ENCODE results near the gene RBBP8NL. TPM values are rescaled to one million over a fixed set of nuclear protein-coding genes. Genes with fewer than 3 reads are reported as not detected.

Gene RBBP8NL
- total and polyA plus RNA-seq, 2 of the 8 experiments (the other 6 are each of a cell fraction or from before 2014, with no cell fraction given): 0.43 to 0.48 TPM

- Histone ChIP-seq H3K23ac (ENCODE audit: insufficient read length) (no peak within 1 kb of the TSS), H4K8ac (ENCODE audit: extremely low read depth, insufficient read depth, low read length) (peak within 1 kb of the TSS; percentile 84; the same call in 1 of the 2 replicates), H3K9ac (replicated peaks in 1 of 4; ENCODE audit: extremely low read depth in 1 of 4, low read depth in 3 of 4, low read length in 3 of 4) (no peak within 1 kb of the TSS), H3K4ac (replicated peaks; ENCODE audit: insufficient read length, low read depth, low read length) (no peak within 1 kb of the TSS), H3K56ac (replicated peaks; ENCODE audit: insufficient read length, low read depth, low read length) (no peak within 1 kb of the TSS), H3K79me2 (ENCODE audit: control insufficient read depth in 1 of 2, insufficient read depth in 2 of 2, low read length in 2 of 2) (no peaks in the 10 kb centered on the region), H3K23me2 (ENCODE audit: low read depth, low read length) (peaks cover 21% of the 10 kb centered on the region; the same call in 1 of the 2 replicates), H3K36me3 (ENCODE audit: control insufficient read depth in 2 of 4, insufficient read depth in 4 of 4, low read length in 3 of 4) (peaks cover 0 to 7% (median 0%) of the 10 kb centered on the region in 4 experiments; a peak in 1 of 8 replicates), H3K27me3 (replicated peaks in 1 of 4; ENCODE audit: control insufficient read depth in 3 of 4, extremely low read depth in 1 of 4, insufficient read depth in 3 of 4, low read length in 3 of 4) (peaks cover 63 to 78% (median 77%) of the 10 kb centered on the region in 4 experiments), H2AK5ac (ENCODE audit: low read depth, low read length) (peak within 1 kb of the TSS; percentile 24; the same call in 1 of the 2 replicates), H2BK120ac (replicated peaks; ENCODE audit: low read depth, low read length) (no peak within 1 kb of the TSS), H2BK15ac (ENCODE audit: low read length) (no peak within 1 kb of the TSS), H2BK5ac (ENCODE audit: low read depth, low read length) (no peak within 1 kb of the TSS), H3K4me2 (ENCODE audit: insufficient read depth in 1 of 2, low read depth in 2 of 2, low read length in 2 of 2) (peak within 1 kb of the TSS; percentile 69 to 86), H3K79me1 (ENCODE audit: low read depth, low read length) (no peaks in the 10 kb centered on the region), H4K20me1 (replicated peaks in 1 of 2; ENCODE audit: control insufficient read depth in 1 of 2, insufficient read depth in 2 of 2, low read length in 2 of 2) (peaks cover 3 to 4% of the 10 kb centered on the region in 2 experiments), H3K27ac (ENCODE audit: low read depth, low read length) (no peak within 1 kb of the TSS), H3K14ac (ENCODE audit: insufficient read length) (no peak within 1 kb of the TSS), H2BK20ac (ENCODE audit: low read length) (no peak within 1 kb of the TSS), H3K18ac (ENCODE audit: extremely low read depth, low read length) (peak within 1 kb of the TSS; percentile 48), H2BK12ac (ENCODE audit: low read depth, low read length) (no peak within 1 kb of the TSS), H3K4me1 (replicated peaks in 1 of 4; ENCODE audit: control insufficient read depth in 3 of 4, insufficient read depth in 4 of 4, low read length in 3 of 4) (peaks cover 0 to 19% (median 9%) of the 10 kb centered on the region in 4 experiments; a peak in 6 of 7 replicates), H4K5ac (ENCODE audit: insufficient read length, low read depth, low read length) (no peak within 1 kb of the TSS), H4K91ac (replicated peaks; ENCODE audit: insufficient read length, low read length) (no peak within 1 kb of the TSS), H2AFZ (ENCODE audit: low read length) (peak within 1 kb of the TSS; percentile 40; the same call in 1 of the 2 replicates), H3K4me3 (ENCODE audit: extremely low read depth in 1 of 4, insufficient read depth in 2 of 4, low read depth in 3 of 4, low read length in 4 of 4) (peak within 1 kb of the TSS; percentile 25 to 63 (median 32); a peak in 7 of 8 replicates), H3K9me3 (ENCODE audit: insufficient read depth in 2 of 2, low read depth in 1 of 2, low read length in 1 of 2) (no peaks in the 10 kb centered on the region)
- no CpG with 5 or more reads among the region's 37 CpGs for WGBS, 2 experiments (ENCODE audit: extremely low coverage in 1 of 2, insufficient coverage in 1 of 2, insufficient read length in 1 of 2, insufficient replicate concordance in 2 of 2, low coverage in 1 of 2, low lambda C conversion rate in 2 of 2, missing lambda C conversion rate in 1 of 2)
- FAIRE-seq (no peak), DNase-seq (ENCODE audit: low read depth in 1 of 2, low spot score in 2 of 2) (no peak)
- ChIA-PET CTCF (ENCODE audit: partially characterized antibody) (interaction anchor here (1.3 to 1.7 kb wide), 2 partner anchors 24 to 32 kb away, joined by 3 read pairs; no protein-coding TSS in a partner anchor), POLR2A (ENCODE audit: partially characterized antibody) (no interaction called here)
- TF ChIP-seq SAP30 (IDR thresholded peaks at IDR 0.05; ENCODE audit: insufficient read depth, insufficient replicate concordance, low read length) (no peak), RBBP5 (IDR thresholded peaks at IDR 0.05; ENCODE audit: borderline replicate concordance, low read depth, low read length) (0 out of 2 replicates have a peak, but pooled peaks have one; percentile 44), CTBP2 (IDR thresholded peaks at IDR 0.05; ENCODE audit: borderline replicate concordance, insufficient read depth, insufficient read length, low read length) (peak; percentile 82), RNF2 (IDR thresholded peaks at IDR 0.05; ENCODE audit: borderline replicate concordance, low read depth, low read length, missing control alignments, poor library complexity, severe bottlenecking) (no peak), EP300 (IDR thresholded peaks at IDR 0.05; ENCODE audit: borderline replicate concordance in 1 of 2, low read depth in 2 of 2, low read length in 2 of 2) (no peak)
Observed at GRCh38 chr20:62475772-62476055, 48.4 kb upstream of the RBBP8NL start, which contains the start of gene GATA5. GATA5 (minus strand) TSS chr20:62475995; CDS start chr20:62475521, 474 bp downstream.

Measured in H1 (cell line).